ENCODE results near the gene TOR4A. TPM values are rescaled to one million over a fixed set of nuclear protein-coding genes. Genes with fewer than 3 reads are reported as not detected.
"Not testable (repeated sequence)": the region's sequence is repeated elsewhere in the genome, so short reads cannot be mapped to it uniquely, and the experiment has no call there.

Gene TOR4A
- total RNA-seq, 2 donors from 2014 or later, result 2.6 to 8.8 TPM

DNA sequence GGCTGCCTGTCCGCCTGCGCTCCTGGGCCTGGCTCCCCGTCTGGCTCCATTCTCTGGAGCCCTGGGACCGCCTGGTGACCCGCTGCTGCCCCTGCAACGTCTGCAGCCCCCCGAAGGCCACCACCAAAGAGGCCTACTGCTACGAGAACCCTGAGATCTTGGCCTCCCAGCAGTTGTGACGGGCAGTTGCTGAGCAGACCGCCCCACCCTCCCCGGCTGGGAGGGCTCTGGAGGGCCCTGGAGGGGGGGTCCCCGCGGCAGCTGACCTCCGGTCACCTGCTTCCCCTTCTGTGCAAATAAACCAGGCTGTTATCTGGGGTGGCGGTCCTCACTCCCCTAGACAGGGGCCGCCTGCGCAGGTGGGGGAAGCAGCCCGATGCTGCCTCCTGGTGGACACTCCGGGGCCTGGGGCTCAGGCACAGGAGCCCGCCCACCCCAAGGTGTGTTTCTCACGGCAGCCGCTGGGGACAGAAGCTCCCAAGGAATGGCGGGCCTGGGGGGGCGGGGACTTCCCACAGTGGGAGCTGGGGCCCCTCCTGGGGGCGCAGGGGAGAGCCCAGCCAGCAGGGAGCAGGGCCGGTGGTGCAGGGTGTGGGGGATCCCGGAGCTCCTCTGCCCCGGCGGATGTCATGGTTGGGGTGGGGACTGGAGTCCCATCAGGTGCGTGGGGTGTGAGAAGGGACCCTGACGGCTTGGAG, 41.1 kb upstream of the TOR4A start:
- Mint-ChIP-seq H3K36me3 (peaks cover 0 to 4% of the 10 kb centered on the region in 2 donors), H3K9me3 (no peaks in the 10 kb centered on the region), H3K27ac (no peak overlapping the region)
- peak; percentile 26 to 39 for ATAC-seq
- peak; percentile 86 to 96 for DNase-seq (ENCODE audit: low spot score in 2 of 2)

- Mint-ChIP-seq H3K9me3 (no peaks in the 10 kb centered on the region), H3K36me3 (peaks cover 2 to 4% of the 10 kb centered on the region in 2 donors), H3K27ac (no peak overlapping the region)
- ATAC-seq (no peak), DNase-seq (ENCODE audit: low spot score in 2 of 2) (no peak)
These were observed 40.5 kb upstream of the TOR4A start for GRCh38 chr9:137236936-137237421.

- peaks cover 13 to 15% of the 10 kb centered on the region in 2 donors for H3K36me3 Mint-ChIP-seq
- no peaks in the 10 kb centered on the region for H3K9me3 Mint-ChIP-seq
- no peak for DNase-seq (ENCODE audit: low spot score in 2 of 2)
- H3K27ac Mint-ChIP-seq, result no peak overlapping the region
- no peak for ATAC-seq
These were observed 39.5 kb upstream of the TOR4A start for GRCh38 chr9:137237759-137238726.

DNA sequence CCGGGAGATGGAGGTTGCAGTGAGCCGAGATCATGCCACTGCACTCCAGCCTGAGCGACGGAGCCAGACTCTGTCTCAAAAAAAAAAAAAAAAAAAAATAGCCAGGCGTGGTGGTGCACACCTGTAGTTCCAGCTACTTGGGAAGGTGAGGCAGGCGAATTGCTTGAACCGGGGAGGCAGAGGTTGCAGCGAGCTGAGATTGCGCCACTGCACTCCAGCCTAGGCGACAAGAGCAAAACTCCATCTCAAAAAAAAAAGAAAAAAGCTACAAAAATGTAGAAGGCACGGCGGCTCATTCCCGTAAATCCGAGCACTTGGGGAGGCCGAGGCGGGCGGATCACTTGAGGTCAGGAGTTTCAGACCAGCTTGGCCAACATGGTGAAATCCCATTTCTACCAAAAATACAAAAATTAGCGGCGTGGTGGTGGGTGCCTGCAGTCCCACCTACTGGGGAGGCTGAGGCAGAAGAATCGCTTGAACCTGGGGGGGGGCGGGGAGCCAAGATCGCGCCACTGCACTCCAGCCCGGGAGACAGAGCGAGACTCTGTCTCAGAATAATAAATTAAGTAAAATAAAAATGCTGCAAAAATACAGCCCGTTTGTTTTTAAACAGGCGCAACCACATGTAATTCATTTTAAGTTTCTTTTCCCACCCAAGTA, 37.9 kb upstream of the TOR4A start:
- Mint-ChIP-seq H3K36me3 (peaks cover 15 to 18% of the 10 kb centered on the region in 2 donors), H3K27ac (peak overlapping the region; percentile 63 to 90)
- not testable (repeated sequence) for H3K9me3 Mint-ChIP-seq; ATAC-seq; DNase-seq (ENCODE audit: low spot score in 2 of 2)

GRCh38 chr9:137240318-137240840, 37.1 kb upstream of the TOR4A start:
- peak in 1 of 2 donors; percentile 66 for DNase-seq (ENCODE audit: low spot score in 2 of 2)
- Mint-ChIP-seq H3K9me3 (no peaks in the 10 kb centered on the region), H3K36me3 (peaks cover 15 to 18% of the 10 kb centered on the region in 2 donors), H3K27ac (peak overlapping the region in 1 of 2 donors; percentile 93)
- peak; percentile 22 to 30 for ATAC-seq

GRCh38 chr9:137240841-137241489, 36.6 kb upstream of the TOR4A start, which contains the start of gene TUBB4B:
Gene TUBB4B, plus strand, starts transcription at chr9:137241287. Its CDS starts 74 bp downstream, at chr9:137241361.
- Mint-ChIP-seq H3K9me3 (no peaks in the 10 kb centered on the region), H3K27ac (peak within 1 kb of the TSS; percentile 93 to 100), H3K36me3 (peaks cover 15 to 18% of the 10 kb centered on the region in 2 donors)
- DNase-seq (ENCODE audit: low spot score in 2 of 2), result peak; percentile 96 to 100
- peak; percentile 67 to 79 for ATAC-seq

GRCh38 chr9:137241490-137242268, 35.8 kb upstream of the TOR4A start:
- Mint-ChIP-seq H3K36me3 (peaks cover 15 to 18% of the 10 kb centered on the region in 2 donors), H3K27ac (peak overlapping the region; percentile 93 to 97)
- peak; percentile 24 to 33 for ATAC-seq

DNA sequence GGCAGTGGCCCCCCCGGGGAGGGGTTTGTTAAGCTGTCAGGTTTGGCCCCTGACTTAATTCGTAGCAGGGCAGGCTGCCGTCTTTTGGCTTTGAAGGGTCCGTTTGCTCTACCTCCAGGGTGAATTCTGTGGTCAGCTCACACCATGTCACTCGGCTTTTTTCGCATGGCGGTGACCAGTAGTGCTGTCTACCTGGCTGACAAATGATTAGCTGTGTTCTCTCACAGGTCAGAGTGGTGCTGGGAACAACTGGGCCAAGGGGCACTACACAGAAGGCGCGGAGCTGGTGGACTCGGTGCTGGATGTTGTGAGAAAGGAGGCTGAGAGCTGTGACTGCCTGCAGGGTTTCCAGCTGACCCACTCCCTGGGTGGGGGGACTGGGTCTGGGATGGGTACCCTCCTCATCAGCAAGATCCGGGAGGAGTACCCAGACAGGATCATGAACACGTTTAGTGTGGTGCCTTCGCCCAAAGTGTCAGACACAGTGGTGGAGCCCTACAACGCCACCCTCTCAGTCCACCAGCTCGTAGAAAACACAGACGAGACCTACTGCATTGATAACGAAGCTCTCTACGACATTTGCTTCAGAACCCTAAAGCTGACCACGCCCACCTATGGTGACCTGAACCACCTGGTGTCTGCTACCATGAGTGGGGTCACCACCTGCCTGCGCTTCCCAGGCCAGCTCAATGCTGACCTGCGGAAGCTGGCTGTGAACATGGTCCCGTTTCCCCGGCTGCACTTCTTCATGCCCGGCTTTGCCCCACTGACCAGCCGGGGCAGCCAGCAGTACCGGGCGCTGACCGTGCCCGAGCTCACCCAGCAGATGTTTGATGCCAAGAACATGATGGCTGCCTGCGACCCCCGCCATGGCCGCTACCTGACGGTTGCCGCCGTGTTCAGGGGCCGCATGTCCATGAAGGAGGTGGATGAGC, 35.0 kb upstream of the TOR4A start:
- H3K9me3 Mint-ChIP-seq, result no peaks in the 10 kb centered on the region
- DNase-seq (ENCODE audit: low spot score in 2 of 2) (no peak), ATAC-seq (no peak)
- H3K27ac Mint-ChIP-seq, result peak overlapping the region; percentile 82 to 97
- peaks cover 15 to 18% of the 10 kb centered on the region in 2 donors for H3K36me3 Mint-ChIP-seq

More at GRCh38 chr9:137241490-137242268, 35.8 kb upstream of the TOR4A start:
- peak; percentile 62 to 76 for DNase-seq (ENCODE audit: low spot score in 2 of 2)
- H3K9me3 Mint-ChIP-seq, result no peaks in the 10 kb centered on the region

- not testable (repeated sequence) for H3K9me3 Mint-ChIP-seq; DNase-seq (ENCODE audit: low spot score in 2 of 2); ATAC-seq
- Mint-ChIP-seq H3K36me3 (peaks cover 15 to 18% of the 10 kb centered on the region in 2 donors), H3K27ac (peak overlapping the region; percentile 82 to 97)
These were observed 34.3 kb upstream of the TOR4A start for GRCh38 chr9:137243266-137243625.

DNA sequence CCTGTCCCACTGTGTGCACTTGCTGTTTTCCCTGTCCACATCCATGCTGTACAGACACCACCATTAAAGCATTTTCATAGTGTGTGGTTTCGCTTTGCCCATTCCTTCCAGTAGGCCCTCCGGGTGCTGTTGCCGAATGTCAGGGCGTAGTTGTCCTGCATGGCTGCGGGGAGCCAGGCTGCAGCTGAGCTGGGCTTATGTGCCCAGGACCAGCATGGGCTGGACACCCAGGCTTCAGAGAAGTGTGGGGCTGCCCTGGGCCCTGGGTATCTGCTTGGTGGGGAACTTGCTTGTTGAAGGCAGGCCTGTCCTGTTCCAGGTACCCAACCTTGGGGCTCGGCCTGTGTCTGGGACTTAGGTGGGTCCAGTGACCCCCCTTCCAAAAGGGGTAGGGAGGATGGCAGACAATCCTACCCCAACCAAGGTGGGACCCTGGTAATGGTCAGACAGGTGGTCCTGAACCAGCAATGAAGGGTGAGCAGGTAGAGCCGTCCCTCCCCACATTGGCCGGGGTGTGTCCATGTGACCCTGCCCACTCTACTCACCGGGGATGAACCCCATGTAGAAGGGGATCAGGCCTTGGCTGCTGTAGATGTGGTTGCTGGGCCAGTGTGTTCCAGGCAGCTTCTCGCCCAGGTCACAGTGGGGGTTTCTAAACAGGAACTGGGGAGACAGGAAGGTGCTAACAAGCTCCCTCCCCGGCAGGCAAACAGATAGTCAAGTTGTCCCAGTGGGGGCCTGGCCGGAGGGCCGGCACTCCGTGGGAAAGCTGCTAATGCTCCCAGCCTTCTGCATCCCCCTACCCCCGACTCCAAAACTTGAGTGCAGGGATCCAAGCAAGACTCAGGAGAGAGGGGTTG, 33.7 kb upstream of the TOR4A start:
- DNase-seq (ENCODE audit: low spot score in 2 of 2) (no peak), ATAC-seq (no peak)
- Mint-ChIP-seq H3K36me3 (peaks cover 15 to 16% of the 10 kb centered on the region in 2 donors), H3K27ac (peak overlapping the region; percentile 82 to 97), H3K9me3 (no peaks in the 10 kb centered on the region)

DNA sequence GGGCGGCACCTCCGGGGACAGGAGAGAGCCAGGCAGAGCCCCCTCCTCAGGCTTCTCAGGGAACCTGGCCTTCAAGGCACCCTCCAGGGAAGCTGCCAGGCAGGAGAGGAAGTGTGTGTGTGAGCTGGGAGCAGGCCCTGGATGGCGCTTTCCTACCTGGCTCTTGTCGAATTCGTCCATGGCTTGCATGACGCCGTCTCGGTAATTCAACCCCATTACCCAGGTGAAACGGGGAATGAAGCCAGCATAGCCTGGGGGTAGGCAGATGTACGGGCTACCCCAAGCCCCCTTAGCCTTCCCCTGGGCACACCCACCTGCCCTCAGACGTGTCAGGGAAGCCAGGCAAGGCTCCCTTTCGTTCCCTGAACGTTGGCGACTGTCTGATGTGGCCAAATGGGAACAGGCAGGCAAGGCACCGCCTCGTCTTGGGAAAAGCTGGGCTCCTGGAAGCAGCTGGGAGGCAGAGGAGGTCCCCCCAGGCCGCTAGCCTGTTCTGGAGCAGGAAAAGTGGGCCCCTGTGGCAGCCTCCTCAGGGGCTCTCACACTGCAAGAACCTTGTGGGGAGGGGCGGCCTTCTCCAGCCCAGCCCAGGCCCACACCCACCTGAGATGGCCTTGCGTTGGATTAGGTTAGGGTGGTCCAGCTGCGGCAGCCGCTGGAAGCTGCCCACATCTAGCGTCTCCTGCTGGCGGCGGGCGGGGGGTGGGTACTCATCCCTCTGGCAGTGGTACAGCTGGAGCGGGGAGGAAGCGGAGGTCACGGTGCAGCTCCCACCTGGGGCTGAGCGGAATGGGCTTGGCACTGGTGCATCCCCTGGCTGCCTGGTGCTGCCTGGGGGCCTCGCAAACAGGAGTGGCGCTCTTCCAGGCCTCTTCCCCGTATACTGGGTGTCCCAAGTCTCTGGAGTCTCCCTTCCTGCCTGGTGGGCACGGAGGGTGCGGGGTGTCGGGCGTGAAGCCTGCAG, 32.8 kb upstream of the TOR4A start:
- ATAC-seq (no peak), DNase-seq (ENCODE audit: low spot score in 2 of 2) (no peak)
- Mint-ChIP-seq H3K36me3 (peaks cover 14 to 15% of the 10 kb centered on the region in 2 donors), H3K27ac (peak overlapping the region; percentile 82 to 97), H3K9me3 (no peaks in the 10 kb centered on the region)
